AG04450 (cell line): ENCODE data around the gene TDP1. TPM values are rescaled to one million over a fixed set of nuclear protein-coding genes. Genes with fewer than 3 reads are reported as not detected.

ENCODE experiments used
- CTCF ChIA-PET: fragments of 300-600, 350-600 bp; formaldehyde crosslinking; extraction: SDS; loops from one replicate; lab custom pipeline; 2022; ENCODE audit warnings: antibody characterized with exemption, inconsistent platforms; lab: Charles Lee
- POLR2A ChIA-PET: fragments of 350-600 bp; formaldehyde crosslinking; extraction: SDS; loops from one replicate; lab custom pipeline; 2021; ENCODE audit warnings: antibody characterized with exemption, inconsistent platforms; lab: Yijun Ruan, JAX
- DNase-seq: peaks from one replicate; pipeline ENCODE4 v3.0.0-alpha.2; 2011; ENCODE audit warnings: low read depth, low spot score
- H3K27ac ChIP-seq: one replicate; pipeline ENCODE4 v1.5.1; 2012; ENCODE audit warnings: low read depth, low read length, control low read depth
- H3K27me3 ChIP-seq: one replicate; pipeline ENCODE4 v1.6.0; 2012; ENCODE audit warnings: low read length; ENCODE audit not compliant: control insufficient read depth, insufficient read depth
- H3K4me3 ChIP-seq: 2 replicates; pipeline ENCODE4 v1.5.1; 2011; ENCODE audit warnings: mild to moderate bottlenecking, low read depth, low read length, control low read depth
- H3K9me3 ChIP-seq: 2 replicates; pipeline ENCODE4 v1.5.1; 2012; ENCODE audit warnings: low read length; ENCODE audit not compliant: control insufficient read depth, insufficient read depth
- polyA plus RNA-seq: library from polyadenylated mRNA; depleted of rRNA; stranded (reverse); fragments of >200 nt; gene quantifications from 2 replicates; pipeline ENCODE4 v1.2.3, GENCODE V29; 2011
- TF ChIP-seq, protein P1 (sequence below): IDR thresholded peaks from 2 replicates; pipeline ENCODE4 v1.5.1; 2011; ENCODE audit warnings: low read depth, low read length, control low read depth, inconsistent platforms

The TDP1 gene
- polyA plus RNA-seq, 1 experiment, result 19.0 TPM

DNA sequence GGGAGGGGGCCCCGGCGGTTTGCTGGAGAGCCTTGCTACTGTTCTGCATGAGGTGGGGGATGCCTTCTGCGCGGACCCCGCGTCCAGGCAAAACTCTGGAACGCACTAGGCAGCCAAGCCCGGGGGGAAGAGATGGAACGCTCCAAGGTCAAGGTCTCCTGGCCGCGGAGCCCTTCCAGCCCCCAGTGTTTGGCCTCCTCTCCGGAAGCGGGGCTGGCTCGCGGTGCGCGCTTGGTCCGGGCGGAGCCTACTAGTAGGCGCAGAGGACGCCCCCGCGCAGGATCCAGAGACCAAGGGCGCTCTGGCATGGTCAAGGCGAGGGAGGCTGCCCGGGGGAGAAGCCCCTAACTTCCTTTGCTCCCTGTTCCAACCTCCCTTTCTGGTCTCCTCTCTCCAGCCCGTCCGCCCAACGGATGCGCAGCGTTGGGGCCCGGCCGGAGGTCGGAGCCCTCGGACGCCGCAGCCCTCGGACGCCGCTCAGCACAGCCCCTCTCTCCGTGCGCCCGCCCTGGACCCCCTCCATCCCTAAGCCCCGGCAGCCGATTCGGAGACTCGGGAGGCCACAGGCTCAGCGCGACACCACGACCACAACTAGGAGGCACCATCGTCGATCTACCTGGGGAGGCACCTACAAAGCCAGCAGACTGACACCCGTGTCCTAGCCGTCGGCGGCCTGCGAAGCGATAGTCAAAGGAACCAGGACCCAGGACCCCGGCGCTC lies 105.4 kb downstream of the TDP1 start:
- TF ChIP-seq, protein P1, sequence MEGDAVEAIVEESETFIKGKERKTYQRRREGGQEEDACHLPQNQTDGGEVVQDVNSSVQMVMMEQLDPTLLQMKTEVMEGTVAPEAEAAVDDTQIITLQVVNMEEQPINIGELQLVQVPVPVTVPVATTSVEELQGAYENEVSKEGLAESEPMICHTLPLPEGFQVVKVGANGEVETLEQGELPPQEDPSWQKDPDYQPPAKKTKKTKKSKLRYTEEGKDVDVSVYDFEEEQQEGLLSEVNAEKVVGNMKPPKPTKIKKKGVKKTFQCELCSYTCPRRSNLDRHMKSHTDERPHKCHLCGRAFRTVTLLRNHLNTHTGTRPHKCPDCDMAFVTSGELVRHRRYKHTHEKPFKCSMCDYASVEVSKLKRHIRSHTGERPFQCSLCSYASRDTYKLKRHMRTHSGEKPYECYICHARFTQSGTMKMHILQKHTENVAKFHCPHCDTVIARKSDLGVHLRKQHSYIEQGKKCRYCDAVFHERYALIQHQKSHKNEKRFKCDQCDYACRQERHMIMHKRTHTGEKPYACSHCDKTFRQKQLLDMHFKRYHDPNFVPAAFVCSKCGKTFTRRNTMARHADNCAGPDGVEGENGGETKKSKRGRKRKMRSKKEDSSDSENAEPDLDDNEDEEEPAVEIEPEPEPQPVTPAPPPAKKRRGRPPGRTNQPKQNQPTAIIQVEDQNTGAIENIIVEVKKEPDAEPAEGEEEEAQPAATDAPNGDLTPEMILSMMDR, result no peak

DNA sequence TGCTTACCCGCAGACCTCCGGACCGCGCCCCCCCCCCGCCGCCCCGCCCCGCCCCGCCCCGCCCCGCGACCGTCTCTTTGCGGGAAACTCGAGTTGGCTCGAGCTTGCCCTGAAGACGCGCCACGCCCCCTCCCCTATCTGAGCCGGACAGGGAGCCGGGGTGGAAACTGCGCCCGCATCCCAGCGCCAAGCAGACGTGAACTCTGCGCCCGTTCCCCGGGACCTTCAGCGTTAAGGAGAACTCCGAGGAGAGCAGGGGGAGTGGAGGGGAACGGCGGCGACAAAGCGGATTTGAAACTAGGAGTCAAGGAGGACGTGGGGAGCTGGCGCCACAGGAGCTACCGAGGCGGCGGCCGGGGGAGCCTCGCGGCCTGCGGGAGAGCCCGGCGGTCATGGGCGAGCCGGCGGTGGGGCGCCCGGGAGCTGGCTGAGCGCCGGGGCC lies 106.0 kb downstream of the TDP1 start, which contains the start of gene KCNK13:
Gene KCNK13, plus strand, starts transcription at position 310 of the 442 bp plus-strand sequence. CDS start 212 bp downstream, outside the sequence.
- Histone ChIP-seq H3K9me3 (no peaks in the 10 kb centered on the region), H3K27me3 (peaks cover 63% of the 10 kb centered on the region), H3K4me3 (peak within 1 kb of the TSS; percentile 61; the same call in 1 of the 2 replicates), H3K27ac (peak within 1 kb of the TSS; percentile 11)
- TF ChIP-seq, protein P1, result no peak
- DNase-seq, result no peak
- ChIA-PET POLR2A (no interaction called here), CTCF (interaction anchor here (1.0 kb wide), 1 partner anchor 88 kb away, joined by 3 read pairs; no protein-coding TSS in a partner anchor)

More for the DNA sequence above, 105.4 kb downstream of the TDP1 start:
- H3K4me3 ChIP-seq, result peak overlapping the region; percentile 61; the same call in 1 of the 2 replicates
- CTCF ChIA-PET, result interaction anchor here (1.0 kb wide), 1 partner anchor 88 kb away, joined by 3 read pairs; no protein-coding TSS in a partner anchor
- no peak overlapping the region for H3K27ac ChIP-seq
- no peaks in the 10 kb centered on the region for H3K9me3 ChIP-seq
- POLR2A ChIA-PET, result no interaction called here
- no peak for DNase-seq
- peaks cover 64% of the 10 kb centered on the region for H3K27me3 ChIP-seq

DNA sequence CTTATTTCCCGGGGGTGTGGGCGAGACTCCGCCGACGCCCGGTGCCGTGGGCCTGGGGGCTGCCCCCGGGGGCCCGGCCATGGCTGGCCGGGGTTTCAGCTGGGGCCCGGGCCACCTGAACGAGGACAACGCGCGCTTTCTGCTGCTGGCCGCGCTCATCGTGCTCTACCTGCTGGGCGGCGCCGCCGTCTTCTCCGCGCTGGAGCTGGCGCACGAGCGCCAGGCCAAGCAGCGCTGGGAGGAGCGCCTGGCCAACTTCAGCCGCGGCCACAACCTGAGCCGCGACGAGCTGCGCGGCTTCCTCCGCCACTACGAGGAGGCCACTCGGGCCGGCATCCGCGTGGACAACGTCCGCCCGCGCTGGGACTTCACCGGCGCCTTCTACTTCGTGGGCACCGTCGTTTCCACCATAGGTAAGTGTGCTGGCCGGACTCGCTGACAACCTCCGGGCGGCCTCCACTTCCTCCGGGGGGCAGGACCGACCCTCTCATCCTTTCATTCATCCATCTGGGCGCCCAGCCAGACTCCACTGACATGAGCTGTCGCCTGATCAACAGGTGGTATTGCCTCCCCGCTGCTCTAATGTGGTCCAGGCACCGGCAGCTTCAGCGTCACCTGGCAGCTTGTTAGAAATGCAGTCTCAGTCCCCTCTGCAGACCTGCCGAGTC lies 106.5 kb downstream of the TDP1 start:
- CTCF ChIA-PET, result interaction anchor here (1.0 kb wide), 1 partner anchor 89 kb away, joined by 3 read pairs; no protein-coding TSS in a partner anchor
- Histone ChIP-seq H3K9me3 (no peaks in the 10 kb centered on the region), H3K27me3 (peaks cover 59% of the 10 kb centered on the region), H3K4me3 (no peak overlapping the region; the same call in 1 of the 2 replicates), H3K27ac (peak overlapping the region; percentile 11)
- TF ChIP-seq, protein P1, result no peak
- POLR2A ChIA-PET, result no interaction called here
- DNase-seq, result no peak

DNA sequence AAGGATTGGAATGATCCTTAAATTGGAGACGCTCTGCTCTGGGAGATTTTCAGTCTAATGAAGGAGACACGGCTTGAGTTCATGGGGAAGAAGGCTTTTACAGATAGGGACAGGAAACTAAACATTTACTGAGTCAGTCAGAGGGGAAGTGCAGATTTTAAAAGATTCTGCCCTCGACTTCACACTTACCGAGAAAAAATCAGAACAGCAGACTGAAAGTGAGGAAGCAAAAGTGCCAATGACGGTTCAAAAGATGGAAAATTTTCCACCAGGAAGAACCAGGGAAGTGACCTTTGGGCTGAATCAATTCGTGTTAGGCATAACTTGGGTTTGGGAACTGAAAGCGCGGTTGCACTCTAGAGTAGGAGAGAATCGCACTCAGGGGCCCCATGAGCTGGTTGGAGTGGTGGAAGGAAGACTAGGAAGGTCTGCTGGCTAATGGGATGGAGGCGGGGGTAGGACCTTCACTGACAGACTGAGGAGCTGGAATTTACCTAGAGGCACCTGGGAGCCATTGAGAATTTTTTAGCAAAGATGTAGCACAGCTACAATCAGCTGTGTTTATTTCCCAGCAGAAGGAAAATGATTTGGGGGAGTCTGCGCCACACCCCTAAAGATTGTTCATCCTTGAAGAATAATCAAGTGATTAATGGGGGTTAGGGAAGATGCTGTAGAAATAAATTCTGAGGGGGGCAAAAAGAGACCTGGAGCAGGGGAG lies 107.3 kb downstream of the TDP1 start:
- H3K9me3 ChIP-seq, result no peaks in the 10 kb centered on the region
- DNase-seq, result no peak
- no peak overlapping the region for H3K27ac ChIP-seq
- H3K27me3 ChIP-seq, result peaks cover 63% of the 10 kb centered on the region
- TF ChIP-seq, protein P1, result no peak
- no peak overlapping the region for H3K4me3 ChIP-seq
- ChIA-PET CTCF (no interaction called here), POLR2A (no interaction called here)
